NT2/D1 (cell line): ENCODE results near the gene MIPOL1.

ENCODE experiments used
- SUZ12 ChIP-seq: IDR thresholded peaks from 2 replicates; pipeline ENCODE4 v1.6.1; 2011; ENCODE audit not compliant: insufficient read length, insufficient read depth; ENCODE audit errors: extremely low read depth
- YY1 ChIP-seq: IDR thresholded peaks from 2 replicates; pipeline ENCODE4 v1.6.1; 2011; ENCODE audit not compliant: insufficient read length, insufficient read depth

DNA sequence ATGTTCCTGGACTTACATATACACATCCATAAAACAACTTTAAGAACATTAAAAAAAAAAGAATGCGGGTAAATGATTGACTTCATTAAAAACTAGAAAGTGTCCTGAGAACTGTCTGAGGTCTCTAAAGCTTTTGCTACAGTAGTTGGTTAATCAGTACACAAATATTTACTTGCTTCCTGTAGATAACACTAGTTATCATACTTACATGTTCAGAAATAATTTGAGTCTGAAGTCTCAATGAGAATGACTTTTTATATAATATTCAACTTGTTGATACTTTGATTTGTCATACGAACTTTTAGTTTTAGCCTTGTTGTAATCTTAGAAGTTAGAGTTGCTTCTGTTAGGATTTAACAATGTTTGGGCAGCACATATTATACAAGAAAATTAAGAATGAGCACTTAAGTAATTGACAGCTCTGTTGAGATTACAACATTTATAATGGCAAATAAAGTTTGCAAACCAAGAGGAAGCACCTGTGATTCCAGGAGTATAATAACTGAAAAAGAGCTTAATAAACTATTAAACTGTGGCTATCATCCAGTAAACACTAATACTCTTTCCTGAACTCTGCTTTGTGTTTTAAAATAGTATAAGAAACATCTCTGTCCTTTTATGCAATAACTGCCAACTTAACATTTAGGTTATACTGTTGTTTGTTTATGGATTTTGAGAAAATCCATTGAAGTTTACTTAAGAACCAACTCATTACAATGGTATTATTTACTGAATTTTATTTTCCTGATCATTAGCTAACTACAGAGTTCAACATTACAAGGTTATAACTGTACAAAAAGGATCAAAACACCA is 131.7 kb downstream of the MIPOL1 start:
- TF ChIP-seq YY1 (no peak), SUZ12 (no peak)
